Measurements from ENCODE around the gene GOLIM4.

The GOLIM4 gene

DNA sequence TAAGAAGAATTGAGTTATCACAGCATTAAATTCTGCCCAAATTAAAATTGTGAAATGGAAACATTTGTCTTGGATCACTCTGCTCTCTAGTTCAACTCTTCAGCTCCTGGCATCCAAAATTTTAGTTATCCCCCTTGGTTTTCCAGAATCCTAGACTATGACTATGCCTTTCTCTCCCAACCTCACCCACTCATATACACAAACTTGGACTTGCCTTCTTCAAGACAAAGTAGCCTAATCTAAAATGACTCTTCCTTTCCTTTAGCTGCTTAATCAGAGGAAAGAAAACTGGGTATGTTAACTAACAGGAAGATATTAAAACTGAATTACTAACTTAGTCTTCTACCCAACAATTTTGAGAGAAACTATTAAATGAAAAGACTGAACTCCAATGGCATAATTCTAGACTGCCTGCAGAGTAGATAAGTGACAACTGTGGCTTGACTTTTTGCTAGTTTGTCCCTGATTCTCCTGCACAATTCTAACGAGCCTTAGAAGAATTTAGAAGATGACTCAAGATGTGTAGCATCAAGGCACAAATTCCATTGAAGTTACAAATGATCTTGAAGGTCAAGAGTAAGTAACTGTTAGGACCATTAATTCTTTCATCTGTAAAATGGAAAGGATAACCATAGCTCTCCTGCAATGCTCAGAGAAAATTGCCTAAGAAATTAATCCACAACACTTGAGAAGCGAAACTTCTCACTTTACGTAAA lies 5.2 kb upstream of the GOLIM4 start:
- DNase-seq (ENCODE audit: extremely low spot score, insufficient read length, low read depth) (no peak), FAIRE-seq (no peak)

DNA sequence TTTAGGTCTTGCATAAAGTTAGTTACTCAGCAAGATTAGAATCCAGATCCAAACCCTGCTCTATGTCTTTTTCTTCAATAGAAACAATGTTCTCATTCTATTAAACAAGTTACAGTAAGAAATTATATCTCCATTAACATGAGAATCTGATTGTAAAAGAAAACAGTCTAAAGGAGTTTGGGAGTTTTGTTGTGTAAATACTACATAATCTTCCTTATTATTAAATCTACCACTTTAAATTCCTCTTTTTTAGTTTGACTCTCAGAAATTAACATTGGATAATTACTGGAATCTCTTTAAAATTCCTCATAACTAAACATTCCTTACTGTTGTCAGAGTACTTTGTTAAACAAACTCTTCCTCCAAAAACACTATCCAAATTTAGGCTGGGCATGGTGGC lies 1.7 kb upstream of the GOLIM4 start:
- FAIRE-seq (no peak), DNase-seq (ENCODE audit: extremely low spot score, insufficient read length, low read depth) (no peak)

DNA sequence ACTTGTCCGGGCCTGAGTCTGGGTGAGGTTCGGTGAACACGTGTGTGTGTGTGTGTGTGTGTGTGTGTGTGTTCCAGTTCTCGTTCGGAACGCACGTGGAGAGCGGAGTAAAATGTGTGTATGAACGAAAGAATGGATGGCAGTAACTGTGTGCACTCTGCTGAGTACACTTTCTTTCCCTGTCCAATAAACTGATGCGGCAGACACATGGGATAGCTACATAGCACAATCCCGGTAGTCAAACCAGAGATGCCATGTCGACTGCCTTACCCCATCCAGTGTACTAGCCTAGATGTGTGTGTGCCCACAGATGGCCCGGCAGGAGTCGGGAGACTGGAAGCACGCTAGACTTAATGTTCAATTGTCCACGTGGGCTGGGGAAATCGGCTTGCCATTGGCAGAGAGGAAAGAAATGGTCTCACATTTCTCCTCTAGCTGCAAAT lies 507 bp upstream of the GOLIM4 start:
- FAIRE-seq (no peak), DNase-seq (ENCODE audit: extremely low spot score, insufficient read length, low read depth) (peak; percentile 9)

DNA sequence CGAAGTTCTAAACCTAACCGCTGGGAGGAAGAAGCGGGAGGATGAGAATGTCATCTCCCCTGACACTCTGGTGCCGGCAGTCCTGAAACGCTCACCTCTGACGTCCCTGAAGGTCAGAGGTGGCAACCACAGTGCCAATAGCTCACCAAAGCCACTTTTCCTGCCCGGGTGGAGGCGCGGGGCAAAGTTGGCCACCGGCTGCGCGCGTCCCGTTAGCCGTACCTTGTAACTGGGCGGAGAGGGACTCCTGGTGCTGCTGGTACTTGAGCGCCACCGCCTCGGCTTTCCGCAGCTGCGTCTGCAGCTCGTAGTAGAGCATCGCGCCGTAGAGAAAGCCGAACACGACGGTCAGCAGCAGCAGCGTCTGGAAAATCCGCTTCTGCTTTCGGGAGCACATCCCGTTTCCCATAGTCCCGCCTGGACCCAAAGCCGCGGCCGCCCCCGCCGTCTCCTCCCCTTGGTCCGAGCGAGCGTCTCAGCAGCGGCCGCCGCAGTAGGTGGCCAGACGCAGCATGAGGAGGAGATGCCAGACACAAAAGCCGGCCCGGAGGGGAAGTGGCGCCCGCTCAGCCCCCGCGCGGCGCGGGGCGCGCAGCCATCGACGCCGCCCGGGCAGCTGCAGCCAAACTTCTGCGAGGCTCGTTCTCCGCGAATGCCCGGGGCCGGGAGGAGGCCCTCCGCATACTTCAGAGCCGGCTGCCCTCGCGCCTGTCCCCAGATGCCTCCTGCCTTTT lies 680 bp downstream of the GOLIM4 start:
- DNase-seq (ENCODE audit: extremely low spot score, insufficient read length, low read depth) (peak; percentile 26), FAIRE-seq (peak; percentile 88)

DNA sequence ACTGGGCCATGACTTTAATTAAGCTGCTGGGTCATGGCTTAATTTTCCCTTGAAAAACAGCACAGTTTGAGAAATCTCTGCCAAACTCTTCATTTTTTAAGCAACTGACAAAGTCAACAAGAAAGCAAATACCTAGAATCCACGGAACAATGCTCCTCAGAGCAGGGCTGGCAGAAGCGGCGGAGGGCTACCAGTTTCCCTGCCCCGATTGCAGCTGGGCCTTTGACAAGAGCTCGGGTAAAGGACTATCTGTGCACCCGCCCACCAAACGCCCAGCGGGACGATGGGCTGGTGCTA lies 1.2 kb downstream of the GOLIM4 start:
- DNase-seq (ENCODE audit: extremely low spot score, insufficient read length, low read depth), result no peak
- FAIRE-seq, result no peak

DNA sequence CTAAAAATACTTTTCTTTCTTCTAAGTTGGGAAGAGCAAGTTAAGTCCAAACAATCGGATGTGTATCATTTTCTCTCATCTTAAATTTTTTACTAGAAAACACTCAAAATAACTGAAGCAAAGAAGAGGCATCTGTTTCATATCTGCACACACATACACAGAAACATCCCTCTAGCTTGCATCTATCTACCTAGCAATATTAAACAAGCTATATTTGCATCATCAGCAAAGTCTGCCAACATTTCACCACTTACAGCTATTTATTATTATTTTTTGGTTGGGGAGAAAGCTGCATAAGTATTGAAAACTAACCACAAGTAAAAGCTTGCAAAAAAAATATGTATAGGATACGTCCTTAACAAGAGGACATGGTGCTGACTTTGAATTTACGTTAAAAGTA lies 1.9 kb downstream of the GOLIM4 start:
- no peak for DNase-seq (ENCODE audit: extremely low spot score, insufficient read length, low read depth)
- no peak for FAIRE-seq

DNA sequence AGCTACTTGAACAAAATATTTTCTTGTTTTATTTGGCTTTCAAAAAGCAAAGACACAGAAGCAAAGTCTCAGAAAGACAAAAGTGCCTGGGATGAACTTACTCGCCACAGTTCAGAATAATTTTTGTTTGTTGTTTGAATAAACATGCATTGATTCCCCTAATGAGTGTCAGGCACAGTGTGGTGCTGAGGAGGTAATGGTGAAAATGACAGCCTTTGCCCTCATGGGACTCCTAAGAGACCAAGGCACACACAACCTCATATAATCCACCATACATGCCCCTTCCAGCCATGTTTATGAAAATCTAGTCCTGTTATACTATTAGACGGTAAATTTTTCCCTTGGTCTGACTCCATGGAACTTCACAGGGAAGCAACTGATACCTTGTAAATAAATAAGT lies 2.5 kb downstream of the GOLIM4 start:
- FAIRE-seq, result no peak
- no peak for DNase-seq (ENCODE audit: extremely low spot score, insufficient read length, low read depth)

DNA sequence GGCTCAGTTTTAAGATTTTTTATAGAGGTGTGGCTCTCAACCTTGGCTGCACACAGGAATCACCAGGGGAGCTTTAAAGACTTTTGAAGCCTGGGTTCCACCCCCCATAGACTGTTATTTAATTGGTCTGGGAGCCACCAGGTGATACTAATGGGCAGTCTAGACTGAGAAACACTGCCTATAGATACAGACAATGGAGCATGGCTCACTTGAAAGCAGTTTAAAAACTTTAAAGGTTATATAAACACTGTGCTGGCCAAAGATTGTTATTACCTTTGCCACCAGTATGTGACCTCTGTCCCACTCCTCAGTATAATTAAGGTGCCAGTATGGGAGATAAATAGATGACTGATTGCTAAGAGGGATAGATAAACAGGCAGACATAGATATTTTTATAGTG lies 3.8 kb downstream of the GOLIM4 start:
- DNase-seq (ENCODE audit: extremely low spot score, insufficient read length, low read depth) (no peak), FAIRE-seq (no peak)

DNA sequence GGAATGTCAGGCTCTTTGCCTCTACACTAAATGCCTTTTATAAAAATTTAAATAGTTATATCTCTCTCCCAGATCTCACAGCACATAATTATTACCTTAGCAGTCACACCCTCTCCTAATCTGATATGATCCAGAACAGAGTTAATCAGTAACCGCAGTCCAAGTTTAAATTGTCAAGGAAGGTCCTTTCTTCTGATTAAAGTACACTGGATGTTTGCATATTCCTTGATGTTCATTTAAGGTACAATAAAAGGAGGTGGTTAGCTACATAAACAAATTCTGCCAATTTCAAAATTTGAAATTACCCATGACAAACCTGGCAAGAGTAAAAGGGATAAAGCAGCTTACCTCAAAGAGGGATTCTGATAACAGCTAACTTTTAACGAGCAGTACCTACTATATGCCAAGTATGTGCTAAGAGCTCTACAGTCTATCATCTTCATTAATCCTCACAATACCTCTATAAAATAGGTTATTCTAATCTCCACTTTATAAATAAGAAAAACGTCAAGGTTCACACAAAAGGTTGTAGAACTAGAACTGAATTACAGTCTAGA lies 4.3 kb downstream of the GOLIM4 start:
- DNase-seq (ENCODE audit: extremely low spot score, insufficient read length, low read depth) (no peak), FAIRE-seq (no peak)

DNA sequence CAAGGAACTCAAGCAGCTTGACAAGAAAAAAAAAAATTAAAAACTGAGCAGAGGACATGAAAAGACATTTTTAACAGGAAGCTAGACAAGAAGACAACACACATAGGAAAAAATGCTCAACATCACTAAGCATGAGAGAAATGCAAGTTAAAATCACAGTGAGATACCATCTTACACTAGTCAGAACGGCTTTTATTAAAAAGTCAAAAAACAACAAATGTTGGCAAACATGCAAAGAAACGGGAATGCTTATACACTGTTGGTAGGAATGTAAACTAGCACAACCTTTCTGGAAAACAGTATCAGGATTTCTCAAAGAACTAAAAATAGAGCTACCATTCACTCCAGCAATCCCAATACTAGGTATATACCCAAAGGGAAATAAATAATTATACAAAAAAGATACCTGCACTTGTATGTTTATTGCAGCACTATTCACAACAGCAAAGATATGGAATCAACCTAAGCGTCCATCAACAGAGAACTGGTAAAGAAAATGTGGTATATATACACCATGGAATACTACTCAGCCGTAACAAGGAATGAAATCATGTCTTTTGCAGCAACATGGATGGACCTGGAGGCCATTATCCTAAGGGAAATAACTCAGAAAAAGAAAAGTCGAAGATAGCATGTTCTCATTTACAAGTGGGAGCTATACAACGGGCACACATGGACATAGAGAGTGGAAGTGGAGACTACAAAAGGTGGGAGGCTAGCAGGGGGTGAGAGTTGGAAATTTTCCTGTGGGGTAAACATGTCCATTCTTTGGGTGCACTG lies 5.2 kb downstream of the GOLIM4 start:
- FAIRE-seq (no peak), DNase-seq (ENCODE audit: extremely low spot score, insufficient read length, low read depth) (no peak)

DNA sequence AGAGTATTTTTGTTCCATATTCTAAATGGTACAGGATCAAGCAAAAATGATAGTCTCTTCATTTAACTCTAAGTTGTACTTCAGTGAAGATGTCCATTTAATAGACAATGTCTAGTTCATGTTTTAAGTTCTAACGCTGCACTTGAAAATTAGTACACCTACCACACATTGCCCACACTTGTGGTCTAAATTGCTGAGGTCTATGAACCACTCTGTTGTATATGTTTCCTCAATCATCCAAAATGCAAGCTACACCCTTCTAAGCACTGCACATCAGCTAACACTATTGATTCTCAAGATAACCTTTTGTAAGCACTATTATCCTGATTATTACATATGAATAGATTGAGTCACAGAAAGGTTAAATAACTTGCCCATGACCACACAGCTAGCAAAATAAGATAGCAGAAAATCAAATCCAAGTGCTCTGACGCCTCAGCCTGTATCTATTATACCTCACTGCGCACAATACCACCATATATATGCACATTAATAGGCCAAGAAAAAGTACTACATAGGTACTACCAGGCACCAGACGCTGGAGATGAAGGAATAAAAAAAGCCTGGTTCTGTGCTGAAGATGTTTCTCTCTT lies 6.4 kb downstream of the GOLIM4 start:
- no peak for DNase-seq (ENCODE audit: extremely low spot score, insufficient read length, low read depth)
- peak; percentile 12 for FAIRE-seq

DNA sequence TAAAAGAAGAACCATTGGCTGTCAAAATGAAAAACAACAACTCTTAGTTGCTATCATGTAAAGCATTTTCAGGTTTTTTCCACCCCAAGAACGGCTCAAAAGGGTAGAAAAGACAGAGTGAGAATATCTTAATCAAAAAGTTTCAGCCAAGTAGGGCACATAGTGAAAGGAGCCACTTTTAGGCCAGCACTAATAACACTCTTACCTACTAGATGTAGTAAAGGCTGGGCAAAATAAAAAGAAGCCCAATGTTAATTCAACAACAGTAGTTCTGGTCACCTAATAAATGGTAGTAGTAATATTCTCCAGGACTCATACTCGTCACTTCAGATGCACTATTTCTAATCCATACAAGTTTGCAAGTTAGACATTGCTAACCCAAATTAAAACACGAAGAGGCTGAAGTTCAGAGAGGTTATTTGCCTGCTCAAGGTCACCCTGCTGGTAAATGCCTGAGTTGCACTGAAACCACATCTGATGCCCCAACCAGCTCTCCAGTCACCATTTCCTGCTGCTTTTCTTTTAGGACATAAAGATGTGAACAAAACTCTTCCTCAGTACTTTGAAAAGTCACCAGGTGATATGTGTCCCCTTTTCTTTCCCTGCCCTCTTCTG lies 7.5 kb downstream of the GOLIM4 start:
- FAIRE-seq, result peak; percentile 86
- DNase-seq (ENCODE audit: extremely low spot score, insufficient read length, low read depth), result no peak

DNA sequence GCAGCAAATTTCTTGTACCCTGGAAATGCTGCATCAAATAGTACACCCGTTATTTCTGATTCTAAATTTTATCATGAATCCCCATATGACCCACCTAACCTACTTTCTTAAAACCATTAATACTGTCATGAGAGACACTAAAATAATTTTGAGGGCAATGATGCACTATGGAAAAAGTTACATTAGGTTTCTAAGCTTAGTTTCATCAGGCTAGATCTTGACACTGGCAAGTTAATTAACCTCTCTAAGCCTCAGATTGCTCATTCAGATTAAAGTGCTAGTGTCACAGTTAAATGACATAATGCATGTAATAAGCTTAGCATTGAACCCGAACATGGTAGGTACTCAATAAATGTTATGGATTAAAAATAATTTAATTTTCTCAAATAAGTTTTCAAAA lies 8.2 kb downstream of the GOLIM4 start:
- FAIRE-seq, result no peak
- no peak for DNase-seq (ENCODE audit: extremely low spot score, insufficient read length, low read depth)

DNA sequence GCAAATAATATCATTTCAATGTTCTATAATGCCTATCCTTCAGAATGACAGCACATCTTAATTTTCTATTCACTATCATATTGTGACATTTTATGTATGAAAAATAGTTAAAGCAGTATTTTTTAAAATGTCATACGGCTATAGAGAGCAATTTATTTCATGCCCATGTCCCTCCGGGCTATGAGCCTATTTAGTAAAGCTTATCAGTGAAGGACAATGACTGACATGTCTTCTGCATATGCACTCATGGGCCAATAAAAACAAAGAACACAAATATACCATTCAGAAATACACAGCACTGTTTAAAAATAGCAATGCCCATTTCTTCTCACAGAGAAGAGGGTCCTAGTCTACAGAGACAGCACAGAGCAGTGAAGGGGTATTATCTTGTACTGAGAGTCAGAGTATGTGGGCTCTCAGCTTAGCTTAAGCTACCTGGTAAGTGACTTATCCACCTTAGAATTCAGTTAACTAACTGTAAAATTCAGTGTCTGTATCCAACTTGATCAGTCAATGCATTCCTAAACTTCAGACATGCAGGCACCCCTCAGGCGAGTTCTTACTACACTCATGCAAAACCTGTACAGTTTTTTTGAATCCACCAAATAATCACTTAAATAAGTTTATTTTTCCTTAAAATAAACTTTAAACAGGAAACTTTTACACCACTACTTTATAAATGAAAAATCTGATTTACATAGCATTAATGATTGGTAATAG lies 9.0 kb downstream of the GOLIM4 start:
- no peak for FAIRE-seq
- no peak for DNase-seq (ENCODE audit: extremely low spot score, insufficient read length, low read depth)

DNA sequence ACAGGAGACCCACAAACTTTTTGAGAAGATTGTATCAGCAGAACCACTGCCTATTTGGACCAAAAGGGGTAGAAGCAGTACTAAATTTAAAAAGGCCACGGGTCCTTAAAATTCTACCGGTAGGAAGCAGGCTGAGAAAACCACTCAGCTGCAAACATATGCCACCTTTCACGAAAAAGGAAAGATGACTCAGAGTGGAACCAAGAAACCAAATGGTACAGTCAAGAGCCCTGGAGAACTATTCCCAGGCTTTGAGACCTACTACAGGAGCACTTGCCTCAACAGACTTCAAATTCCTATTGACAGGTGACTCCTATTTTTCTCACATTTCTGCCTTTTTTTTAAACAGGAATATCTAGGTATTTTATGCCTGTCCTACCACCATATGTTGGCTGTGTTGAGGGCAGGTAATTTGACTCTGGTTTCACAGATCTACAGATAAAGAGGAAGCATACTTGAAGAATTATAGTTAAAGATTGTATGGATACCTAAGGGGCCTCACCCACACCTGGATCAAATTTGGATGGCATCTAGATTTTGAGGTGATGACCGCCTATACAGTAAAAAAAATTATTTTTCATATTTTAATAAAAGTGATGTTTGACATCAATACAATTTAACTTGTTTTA lies 10.1 kb downstream of the GOLIM4 start:
- FAIRE-seq, result peak; percentile 38
- no peak for DNase-seq (ENCODE audit: extremely low spot score, insufficient read length, low read depth)

DNA sequence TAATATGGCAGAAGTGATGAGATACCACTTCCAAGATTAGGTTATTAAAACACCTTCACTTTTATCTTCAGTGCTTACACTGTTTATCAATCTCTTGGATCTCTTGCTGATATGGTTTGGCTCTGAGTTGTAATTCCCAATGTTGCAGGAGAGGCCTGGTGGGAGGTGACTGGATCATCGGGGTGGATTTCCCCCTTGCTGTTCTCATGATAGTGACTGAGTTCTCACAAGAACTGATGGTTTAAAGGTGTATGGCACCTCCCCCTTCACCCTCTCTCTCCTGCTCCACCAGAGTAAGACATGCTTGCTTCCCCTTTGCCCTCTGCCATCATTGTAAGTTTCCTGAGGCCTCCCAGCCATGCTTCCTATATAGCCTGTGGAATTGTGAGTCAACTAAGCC lies 11.8 kb downstream of the GOLIM4 start:
- no peak for DNase-seq (ENCODE audit: extremely low spot score, insufficient read length, low read depth)
- FAIRE-seq, result no peak

DNA sequence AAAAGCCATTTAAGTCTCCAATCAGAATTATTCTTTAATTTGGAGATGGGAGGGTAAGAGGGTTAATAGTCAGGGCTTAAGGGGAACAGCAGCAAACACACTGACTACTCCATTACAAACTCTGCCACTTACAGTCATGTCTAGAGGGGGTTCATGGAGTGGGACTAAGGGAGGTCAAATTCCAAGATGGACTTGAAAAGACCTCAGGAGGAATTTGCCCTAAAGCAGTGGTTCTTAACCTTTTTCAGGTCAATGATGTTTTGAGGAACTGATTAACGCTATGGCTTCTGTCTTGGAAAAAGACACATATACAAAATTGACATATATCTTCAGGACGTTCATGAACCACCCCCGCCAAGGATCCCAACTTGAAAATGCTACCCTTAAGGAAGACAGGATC lies 13.9 kb downstream of the GOLIM4 start:
- no peak for FAIRE-seq
- no peak for DNase-seq (ENCODE audit: extremely low spot score, insufficient read length, low read depth)

DNA sequence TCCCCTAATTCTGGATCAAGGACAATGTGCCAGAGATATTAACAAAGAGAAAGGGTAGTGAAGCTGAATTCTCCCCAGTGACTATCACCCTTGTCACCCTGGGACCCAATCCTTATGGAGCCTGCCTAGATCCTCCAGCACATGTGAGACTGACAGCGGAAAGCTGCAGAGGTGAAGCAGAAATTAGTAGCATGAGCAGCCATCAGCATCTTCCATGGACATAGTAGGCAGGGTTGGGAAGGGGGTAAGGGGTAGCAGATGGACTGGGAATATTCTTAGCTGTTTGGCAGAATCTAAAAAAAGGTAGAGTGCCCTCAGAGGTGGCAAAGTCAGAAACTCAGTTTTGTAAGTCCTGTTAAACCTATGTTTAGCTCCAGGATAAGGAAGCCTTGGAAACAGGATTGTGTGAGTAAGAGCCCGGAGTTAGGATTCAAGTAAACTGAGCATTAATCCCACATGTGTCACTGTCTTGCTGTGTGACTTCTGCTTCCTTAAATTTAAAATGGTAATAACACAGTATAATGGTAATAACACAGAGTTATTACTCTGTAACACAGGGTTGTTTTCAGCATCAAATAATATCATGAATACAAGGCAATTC lies 14.5 kb downstream of the GOLIM4 start:
- no peak for FAIRE-seq
- no peak for DNase-seq (ENCODE audit: extremely low spot score, insufficient read length, low read depth)

All from GM18507 (cell line).